Measurements from ENCODE around the gene PXMP2. TPM values are rescaled to one million over a fixed set of nuclear protein-coding genes. Genes with fewer than 3 reads are reported as not detected.

The PXMP2 gene
- total RNA-seq, 4 donors from 2014 or later: 22.8 to 87.0 (median 40.3) TPM

DNA sequence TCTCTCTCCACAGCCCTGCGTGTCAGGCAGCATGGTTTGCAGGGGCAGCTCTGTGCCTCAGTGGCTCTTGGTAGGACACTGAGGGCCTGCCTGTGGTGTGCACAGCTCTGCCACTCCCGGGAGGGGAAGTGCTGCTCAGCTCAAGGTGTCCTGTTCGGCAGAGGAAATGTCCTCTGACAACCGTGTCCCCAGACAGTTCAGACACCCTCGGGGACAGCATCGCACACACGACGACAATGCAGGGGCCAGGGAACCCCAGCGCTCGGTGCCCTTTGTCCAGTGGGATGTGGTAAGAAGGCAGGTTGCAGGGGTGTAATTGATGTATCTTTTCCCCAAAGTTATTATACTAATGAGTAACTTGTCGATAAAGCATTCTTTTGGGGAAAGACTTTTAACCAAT is 60.0 kb downstream of the PXMP2 start:
- TF ChIP-seq, protein P1, sequence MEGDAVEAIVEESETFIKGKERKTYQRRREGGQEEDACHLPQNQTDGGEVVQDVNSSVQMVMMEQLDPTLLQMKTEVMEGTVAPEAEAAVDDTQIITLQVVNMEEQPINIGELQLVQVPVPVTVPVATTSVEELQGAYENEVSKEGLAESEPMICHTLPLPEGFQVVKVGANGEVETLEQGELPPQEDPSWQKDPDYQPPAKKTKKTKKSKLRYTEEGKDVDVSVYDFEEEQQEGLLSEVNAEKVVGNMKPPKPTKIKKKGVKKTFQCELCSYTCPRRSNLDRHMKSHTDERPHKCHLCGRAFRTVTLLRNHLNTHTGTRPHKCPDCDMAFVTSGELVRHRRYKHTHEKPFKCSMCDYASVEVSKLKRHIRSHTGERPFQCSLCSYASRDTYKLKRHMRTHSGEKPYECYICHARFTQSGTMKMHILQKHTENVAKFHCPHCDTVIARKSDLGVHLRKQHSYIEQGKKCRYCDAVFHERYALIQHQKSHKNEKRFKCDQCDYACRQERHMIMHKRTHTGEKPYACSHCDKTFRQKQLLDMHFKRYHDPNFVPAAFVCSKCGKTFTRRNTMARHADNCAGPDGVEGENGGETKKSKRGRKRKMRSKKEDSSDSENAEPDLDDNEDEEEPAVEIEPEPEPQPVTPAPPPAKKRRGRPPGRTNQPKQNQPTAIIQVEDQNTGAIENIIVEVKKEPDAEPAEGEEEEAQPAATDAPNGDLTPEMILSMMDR (IDR thresholded peaks at IDR 0.05; ENCODE audit: low read depth): no peak

DNA sequence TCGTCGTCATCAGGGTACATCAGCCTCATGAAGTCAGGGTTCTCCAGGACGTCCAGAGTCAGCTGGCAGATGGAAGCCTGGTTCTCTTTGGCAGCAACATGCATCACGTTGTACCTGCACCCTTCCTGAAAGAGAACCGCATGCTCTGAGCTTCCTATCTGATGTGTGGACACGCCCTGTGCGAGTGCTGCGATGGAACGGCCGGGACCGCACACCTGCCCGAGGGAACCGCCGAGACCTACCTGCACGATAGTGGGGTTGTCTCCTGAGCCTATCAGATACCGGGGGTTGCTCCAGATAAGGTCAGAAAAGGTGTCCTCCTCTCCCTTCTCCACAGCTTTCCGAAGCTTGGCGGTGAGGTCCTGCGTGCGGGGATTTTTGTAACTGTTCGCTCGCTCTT is 60.5 kb downstream of the PXMP2 start:
- TF ChIP-seq, protein P1 (IDR thresholded peaks at IDR 0.05; ENCODE audit: low read depth): no peak

DNA sequence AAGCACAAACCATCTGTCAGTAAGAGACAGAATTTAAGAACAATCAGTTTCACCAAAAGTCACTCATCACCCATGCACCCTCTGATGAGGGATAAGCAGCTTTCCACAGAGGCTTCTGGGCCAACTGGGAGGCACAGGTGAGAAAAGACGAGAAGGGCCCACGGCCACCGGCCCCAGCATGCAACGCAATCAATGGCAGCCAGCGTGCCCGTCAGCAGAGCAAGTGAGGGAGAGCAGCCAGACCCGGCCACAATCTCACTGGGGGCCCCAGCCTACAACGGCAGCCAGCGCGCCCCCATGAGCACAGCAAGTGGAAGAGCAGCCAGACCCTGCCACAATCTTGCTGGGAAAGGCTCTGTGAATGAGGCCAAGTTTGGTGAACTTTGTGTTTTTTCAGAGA is 60.9 kb downstream of the PXMP2 start:
- TF ChIP-seq, protein P1 (IDR thresholded peaks at IDR 0.05; ENCODE audit: low read depth): no peak

DNA sequence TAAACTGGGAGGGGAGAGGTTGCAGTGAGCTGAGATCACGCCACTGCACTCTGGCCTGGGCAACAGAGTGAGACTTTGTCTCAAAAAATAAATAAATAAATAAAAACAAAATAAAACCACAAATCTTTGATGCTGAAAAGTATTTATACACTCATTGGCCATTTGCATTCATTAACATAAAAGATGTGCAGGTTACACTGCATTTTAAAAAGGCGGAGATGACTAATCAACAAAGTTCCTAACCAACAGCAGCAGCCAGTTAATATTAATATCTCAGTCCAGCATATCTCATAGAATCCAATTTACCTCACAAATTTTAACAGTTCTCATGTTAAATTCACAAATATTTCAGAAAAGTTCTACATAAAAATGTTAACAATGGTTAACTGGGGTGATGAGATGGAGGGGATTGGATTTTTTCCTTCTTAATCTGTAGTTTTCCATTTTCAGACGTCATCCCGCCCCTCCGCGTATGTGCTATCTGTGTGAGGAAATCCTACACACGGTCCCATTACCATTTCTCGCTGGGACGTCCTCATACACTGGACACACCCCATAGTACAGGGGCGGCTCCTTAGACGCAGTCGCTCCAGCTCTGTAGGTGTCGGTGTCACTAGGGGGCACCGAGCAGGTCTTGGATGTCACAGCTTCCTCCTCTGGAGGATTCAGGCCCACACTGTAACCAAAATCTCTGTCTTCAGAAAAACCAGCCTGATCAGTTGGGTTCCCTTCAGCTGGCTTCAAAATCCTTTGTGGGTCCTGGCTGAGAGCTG is 67.0 kb downstream of the PXMP2 start:
- TF ChIP-seq, protein P1 (IDR thresholded peaks at IDR 0.05; ENCODE audit: low read depth): no peak

Small RNA genes lying within 50 kb of the gene (small RNA-seq; reads per million reads assigned to genes)
- gene RNA5SP379: not detected

Other genes starting within 250 kb of the PXMP2 start
- 1 to 10 TPM; 2.4 to 8.5 (median 5.0) TPM for gene FBRSL1, start 197.4 kb upstream of the PXMP2 start, total RNA-seq
- gene LRCOL1, start 77.0 kb upstream of the PXMP2 start, total RNA-seq: 1 to 10 TPM in 1 of 4 donors, not detected in 3; 2.1 TPM
- not detected for gene P2RX2, start 68.8 kb upstream of the PXMP2 start, total RNA-seq
- 10 to 100 TPM; 28.2 to 98.5 (median 30.0) TPM for gene POLE, start 245 bp upstream of the PXMP2 start, total RNA-seq
- gene PGAM5, start 23.3 kb downstream of the PXMP2 start, total RNA-seq: 10 to 100 TPM in 2 of 4 donors, 1 to 10 TPM in 2; 7.3 to 12.1 (median 10.6) TPM
- 10 to 100 TPM; 66.0 to 77.2 (median 75.4) TPM for gene ANKLE2, start 74.2 kb downstream of the PXMP2 start, total RNA-seq
- gene GOLGA3, start 141.3 kb downstream of the PXMP2 start, total RNA-seq: 10 to 100 TPM; 45.9 to 86.8 (median 60.4) TPM
- gene CHFR, start 200.0 kb downstream of the PXMP2 start, total RNA-seq: 10 to 100 TPM; 25.5 to 38.6 (median 30.4) TPM

All from subcutaneous adipose tissue (tissue), 4 donors.